Endodermal cell (in vitro differentiated cells): ENCODE measurements around the gene CD244. TPM values are rescaled to one million over a fixed set of nuclear protein-coding genes. Genes with fewer than 3 reads are reported as not detected.

Experiments
- DNase-seq: peaks from one replicate; pipeline ENCODE4 v3.0.0-alpha.2; 2017
- H3K27ac ChIP-seq: 2 replicates; pipeline ENCODE4 v1.5.1; 2013; ENCODE audit warnings: mild to moderate bottlenecking, low read depth, low read length, moderate library complexity
- H3K27me3 ChIP-seq: 2 replicates; pipeline ENCODE4 v1.6.1; 2013; ENCODE audit warnings: mild to moderate bottlenecking, low read length, moderate library complexity; ENCODE audit not compliant: insufficient read depth, control insufficient read depth, poor library complexity, severe bottlenecking
- H3K36me3 ChIP-seq: 2 replicates; pipeline ENCODE4 v1.7.0; 2013; ENCODE audit warnings: mild to moderate bottlenecking, low read length, moderate library complexity; ENCODE audit not compliant: control insufficient read depth, insufficient read depth
- H3K4me1 ChIP-seq: one replicate; pipeline ENCODE4 v1.7.0; 2013; ENCODE audit warnings: low read length; ENCODE audit not compliant: control insufficient read depth, insufficient read depth
- H3K4me3 ChIP-seq: 2 replicates; pipeline ENCODE4 v1.5.1; 2013; ENCODE audit warnings: mild to moderate bottlenecking, low read length, moderate library complexity
- H3K9ac ChIP-seq: 2 replicates; pipeline ENCODE4 v1.6.1; 2013; ENCODE audit warnings: mild to moderate bottlenecking, low read length, moderate library complexity; ENCODE audit not compliant: poor library complexity, severe bottlenecking; ENCODE audit errors: extremely low read depth
- H3K9me3 ChIP-seq: 2 replicates; pipeline ENCODE4 v1.6.1; 2013; ENCODE audit warnings: mild to moderate bottlenecking, low read length, moderate library complexity; ENCODE audit not compliant: control insufficient read depth
- H3K27ac Mint-ChIP-seq: 2 replicates; pipeline ENCODE4 v1.8.0; 2020; ENCODE audit warnings: mixed read lengths
- H3K27me3 Mint-ChIP-seq: 2 replicates; pipeline ENCODE4 v1.8.0; 2021; ENCODE audit warnings: mild to moderate bottlenecking, mixed read lengths; ENCODE audit not compliant: insufficient read depth
- H3K36me3 Mint-ChIP-seq: 2 replicates; pipeline ENCODE4 v1.8.0; 2020; ENCODE audit warnings: low read depth, mixed read lengths
- H3K4me1 Mint-ChIP-seq: 2 replicates; pipeline ENCODE4 v1.8.0; 2020; ENCODE audit warnings: mixed read lengths
- H3K4me3 Mint-ChIP-seq: 2 replicates; pipeline ENCODE4 v1.8.0; 2020; ENCODE audit warnings: mild to moderate bottlenecking, moderate library complexity, mixed read lengths
- H3K9me3 Mint-ChIP-seq: 2 replicates; pipeline ENCODE4 v1.8.0; 2020; ENCODE audit warnings: mild to moderate bottlenecking, mixed read lengths
- WGBS, 2 experiments: methylation state at CpG; one replicate each; pipeline versions ENCODE4 v1.1.5 to v1.1.7; 2013; ENCODE audit warnings: missing lambda C conversion rate in 2 of 2, mixed read lengths in 1 of 2; ENCODE audit not compliant: insufficient coverage in 1 of 2, insufficient read length in 1 of 2; 5-methylcytosine and 5-hydroxymethylcytosine counted together
- total RNA-seq, 2 donors: library from RNA; stranded (reverse); fragmentation: NEBNext Ultra II Directional in 1 of 2; extraction: Animal tissue kit (Norgen Biotek cat#: 25700) in 1 of 2; gene quantifications; 2 replicates in 1 of 2; 3 replicates in 1 of 2; pipeline ENCODE4 v1.2.1, GENCODE V29; 2021
- TF ChIP-seq, protein P1 (sequence below): fragments of 200-600 bp; sonication (generic); conservative IDR thresholded peaks from 2 replicates; pipeline ENCODE4 v1.5.0; 2021; ENCODE audit warnings: antibody characterized with exemption, mild to moderate bottlenecking

Gene CD244
- total RNA-seq, 2 donors from 2014 or later, result 0.31 TPM; not detected in 1

DNA sequence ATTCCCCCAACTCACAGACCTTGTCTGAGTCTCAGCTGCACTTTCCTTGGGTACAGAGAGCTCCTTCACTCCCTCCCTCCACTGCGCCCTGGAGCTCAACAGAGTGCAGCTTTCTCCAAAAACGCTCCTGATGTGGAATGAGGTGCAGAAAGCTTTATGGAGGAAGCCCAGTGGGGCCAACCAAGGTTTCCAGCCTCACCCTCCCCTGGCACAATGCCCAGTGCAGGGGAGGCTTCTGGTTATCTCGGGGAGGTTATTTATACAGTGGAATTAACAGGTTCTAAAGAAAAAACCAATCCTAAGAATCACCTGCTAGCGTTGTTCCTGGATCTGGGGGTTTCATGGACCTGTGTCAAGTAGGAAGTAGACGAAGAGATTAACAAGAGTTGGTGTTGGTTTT is 22.4 kb upstream of the CD244 start, which contains the start of gene ITLN1:
ITLN1 (minus strand) TSS at position 139 of the 400 bp plus-strand sequence. CDS start 303 bp downstream, outside the sequence.
- no peak for DNase-seq
- H3K4me1 ChIP-seq, result no peaks in the 10 kb centered on the region
- H3K4me3 ChIP-seq, result no peak within 1 kb of the TSS
- Mint-ChIP-seq H3K27me3 (no peaks in the 10 kb centered on the region), H3K4me3 (no peak within 1 kb of the TSS), H3K27ac (no peak within 1 kb of the TSS), H3K4me1 (peaks cover 15% of the 10 kb centered on the region), H3K36me3 (no peaks in the 10 kb centered on the region), H3K9me3 (no peaks in the 10 kb centered on the region)
- TF ChIP-seq, protein P1, sequence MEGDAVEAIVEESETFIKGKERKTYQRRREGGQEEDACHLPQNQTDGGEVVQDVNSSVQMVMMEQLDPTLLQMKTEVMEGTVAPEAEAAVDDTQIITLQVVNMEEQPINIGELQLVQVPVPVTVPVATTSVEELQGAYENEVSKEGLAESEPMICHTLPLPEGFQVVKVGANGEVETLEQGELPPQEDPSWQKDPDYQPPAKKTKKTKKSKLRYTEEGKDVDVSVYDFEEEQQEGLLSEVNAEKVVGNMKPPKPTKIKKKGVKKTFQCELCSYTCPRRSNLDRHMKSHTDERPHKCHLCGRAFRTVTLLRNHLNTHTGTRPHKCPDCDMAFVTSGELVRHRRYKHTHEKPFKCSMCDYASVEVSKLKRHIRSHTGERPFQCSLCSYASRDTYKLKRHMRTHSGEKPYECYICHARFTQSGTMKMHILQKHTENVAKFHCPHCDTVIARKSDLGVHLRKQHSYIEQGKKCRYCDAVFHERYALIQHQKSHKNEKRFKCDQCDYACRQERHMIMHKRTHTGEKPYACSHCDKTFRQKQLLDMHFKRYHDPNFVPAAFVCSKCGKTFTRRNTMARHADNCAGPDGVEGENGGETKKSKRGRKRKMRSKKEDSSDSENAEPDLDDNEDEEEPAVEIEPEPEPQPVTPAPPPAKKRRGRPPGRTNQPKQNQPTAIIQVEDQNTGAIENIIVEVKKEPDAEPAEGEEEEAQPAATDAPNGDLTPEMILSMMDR, result no peak
- H3K27ac ChIP-seq, result no peak within 1 kb of the TSS
- H3K9me3 ChIP-seq, result no peaks in the 10 kb centered on the region
- H3K36me3 ChIP-seq, result no peaks in the 10 kb centered on the region
- H3K9ac ChIP-seq, result no peak within 1 kb of the TSS
- no peaks in the 10 kb centered on the region for H3K27me3 ChIP-seq
- WGBS, 2 experiments, result 89 to 100% methylated on average over 1 to 5 of the region's 5 CpGs

DNA sequence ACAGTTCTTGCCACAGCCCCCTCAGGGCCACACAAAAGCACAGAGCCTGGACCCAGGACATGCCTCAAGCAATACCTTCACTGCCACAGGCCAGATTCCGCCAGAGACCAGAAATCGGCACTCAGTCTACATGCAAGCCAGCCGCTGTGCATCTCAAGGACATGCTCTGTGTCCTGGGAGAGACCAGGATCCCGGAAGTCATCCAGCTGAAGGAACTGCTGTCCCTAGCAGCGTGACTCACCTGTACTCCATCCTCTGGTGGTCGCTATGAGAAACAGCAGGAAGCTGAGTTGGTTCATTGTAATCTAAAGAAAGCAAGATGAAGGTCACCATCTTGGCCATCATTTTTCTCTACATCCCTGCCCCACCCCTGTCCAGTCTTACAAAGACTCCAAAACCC is 21.9 kb upstream of the CD244 start:
- WGBS, 2 experiments, result 72 to 82% methylated on average over 4 to 6 of the region's 6 CpGs
- H3K4me1 Mint-ChIP-seq, result peaks cover 15% of the 10 kb centered on the region
- Histone ChIP-seq H3K4me1 (no peaks in the 10 kb centered on the region), H3K9ac (no peak overlapping the region), H3K27me3 (no peaks in the 10 kb centered on the region), H3K27ac (no peak overlapping the region), H3K36me3 (no peaks in the 10 kb centered on the region), H3K9me3 (no peaks in the 10 kb centered on the region), H3K4me3 (no peak overlapping the region)
- no peaks in the 10 kb centered on the region for H3K27me3 Mint-ChIP-seq
- no peaks in the 10 kb centered on the region for H3K36me3 Mint-ChIP-seq
- TF ChIP-seq, protein P1, result peak; percentile 76
- DNase-seq, result peak; percentile 71
- H3K27ac Mint-ChIP-seq, result no peak overlapping the region
- H3K9me3 Mint-ChIP-seq, result no peaks in the 10 kb centered on the region
- H3K4me3 Mint-ChIP-seq, result no peak overlapping the region

DNA sequence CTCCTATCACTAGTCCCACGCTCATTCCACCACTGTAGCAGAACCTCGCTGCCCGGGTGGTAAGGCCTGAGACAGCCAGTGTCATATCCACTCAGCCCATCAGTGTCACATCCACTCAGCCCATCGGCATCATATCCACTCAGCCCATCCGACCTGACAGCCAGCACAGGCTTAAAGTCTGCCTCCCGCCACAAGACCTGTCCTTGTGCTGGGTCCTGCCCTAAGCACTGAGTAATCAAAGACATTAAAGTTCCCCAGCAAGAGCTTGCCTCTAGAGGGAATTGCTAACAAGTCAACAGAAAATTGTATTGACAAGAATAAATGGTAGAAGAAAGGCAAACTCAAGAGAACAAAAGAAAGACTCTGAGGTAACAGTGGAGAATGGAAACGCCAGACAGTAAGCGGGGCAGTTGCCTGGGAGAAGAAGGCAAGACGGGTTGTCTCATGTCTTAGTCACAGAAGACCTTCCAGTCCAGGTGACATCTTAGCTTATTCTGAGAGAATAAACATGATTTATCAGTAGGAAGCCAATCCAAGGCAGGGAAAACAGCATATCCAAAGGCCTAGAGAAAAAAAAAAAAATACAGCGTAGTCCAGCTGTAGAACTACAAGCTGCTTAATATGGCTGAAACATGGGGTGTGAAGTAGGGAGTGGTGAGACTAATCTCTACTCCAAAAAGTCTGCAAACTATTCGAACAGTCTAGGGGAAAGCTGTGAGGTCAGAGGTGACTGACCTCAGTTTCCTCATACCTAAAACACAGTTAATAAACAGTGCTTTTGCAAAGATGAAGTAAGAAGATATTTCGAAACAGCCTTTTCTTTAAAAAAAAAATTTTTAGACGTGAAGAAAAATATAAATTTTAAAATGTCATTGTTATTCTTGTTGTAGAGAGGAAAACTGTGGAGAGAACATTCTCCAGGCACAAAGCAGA is 21.2 kb upstream of the CD244 start:
- Mint-ChIP-seq H3K9me3 (no peaks in the 10 kb centered on the region), H3K27ac (no peak overlapping the region), H3K4me3 (no peak overlapping the region), H3K4me1 (peaks cover 21% of the 10 kb centered on the region), H3K27me3 (peaks cover 2% of the 10 kb centered on the region), H3K36me3 (no peaks in the 10 kb centered on the region)
- no peak overlapping the region for H3K9ac ChIP-seq
- DNase-seq, result no peak
- no peak overlapping the region for H3K4me3 ChIP-seq
- TF ChIP-seq, protein P1, result no peak
- no peak overlapping the region for H3K27ac ChIP-seq
- no peaks in the 10 kb centered on the region for H3K9me3 ChIP-seq
- no peaks in the 10 kb centered on the region for H3K27me3 ChIP-seq
- H3K36me3 ChIP-seq, result no peaks in the 10 kb centered on the region
- no peaks in the 10 kb centered on the region for H3K4me1 ChIP-seq
- WGBS, 2 experiments, result 92 to 93% methylated on average over 9 to 13 of the region's 13 CpGs
